Keratinocyte (primary cell): Measurements from ENCODE around the gene TPI1. TPM values are rescaled to one million over a fixed set of nuclear protein-coding genes. Genes with fewer than 3 reads are reported as not detected.
"Not testable (repeated sequence)": the region's sequence is repeated elsewhere in the genome, so short reads cannot be mapped to it uniquely, and the experiment has no call there.

ENCODE experiments used
- DNase-seq: peaks from one replicate; pipeline ENCODE4 v3.0.0-alpha.2; 2011; ENCODE audit warnings: low read depth, missing footprints, low spot score
- FAIRE-seq: peaks from 2 replicates; lab custom pipeline; 2011; peaks lifted over from hg19 to GRCh38; lab: Jason Lieb, UNC
- H2AFZ ChIP-seq: 2 replicates; pipeline ENCODE4 v1.6.0; 2012; ENCODE audit warnings: low read length, control low read depth, inconsistent platforms; ENCODE audit not compliant: control insufficient read depth
- H3K27ac ChIP-seq: 2 replicates; pipeline ENCODE4 v1.5.1; 2011; ENCODE audit warnings: low read length; ENCODE audit not compliant: control insufficient read depth, insufficient read depth
- H3K27me3 ChIP-seq: 3 replicates; pipeline ENCODE4 v1.6.0; 2011; ENCODE audit warnings: low read length; ENCODE audit not compliant: control insufficient read depth, insufficient read depth; ENCODE audit errors: extremely low read depth
- H3K36me3 ChIP-seq, 2 experiments: 2 replicates in 1 of 2; 3 replicates in 1 of 2; pipeline ENCODE4 v1.5.1; 2011; ENCODE audit warnings: low read length in 2 of 2, mild to moderate bottlenecking in 1 of 2; ENCODE audit not compliant: control insufficient read depth in 2 of 2, insufficient read depth in 2 of 2; ENCODE audit errors: extremely low read depth in 1 of 2
- H3K4me1 ChIP-seq: 3 replicates; pipeline ENCODE4 v1.5.1; 2011; ENCODE audit warnings: low read length; ENCODE audit not compliant: control insufficient read depth, insufficient read depth; ENCODE audit errors: extremely low read depth
- H3K4me2 ChIP-seq: 3 replicates; pipeline ENCODE4 v1.6.0; 2011; ENCODE audit warnings: low read depth, low read length; ENCODE audit not compliant: control insufficient read depth, insufficient read depth; ENCODE audit errors: extremely low read depth
- H3K4me3 ChIP-seq, 3 experiments: fragments of 200-600 bp in 1 of 3; sonication (generic) in 1 of 3; 2 replicates in 2 of 3; 3 replicates in 1 of 3; pipeline ENCODE4 v1.5.1; 2011 to 2016; ENCODE audit warnings: low read length in 3 of 3, mild to moderate bottlenecking in 3 of 3, control low read depth in 2 of 3, inconsistent platforms in 1 of 3, low read depth in 1 of 3, mixed read lengths in 1 of 3, mixed run types in 1 of 3, moderate library complexity in 1 of 3; ENCODE audit not compliant: control insufficient read depth in 2 of 3, insufficient read depth in 2 of 3; ENCODE audit errors: extremely low read depth in 1 of 3
- H3K79me2 ChIP-seq: 2 replicates; pipeline ENCODE4 v1.6.0; 2012; ENCODE audit warnings: low read length; ENCODE audit not compliant: control insufficient read depth, insufficient read depth
- H3K9ac ChIP-seq: 3 replicates; pipeline ENCODE4 v1.6.0; 2011; ENCODE audit warnings: low read length; ENCODE audit not compliant: control insufficient read depth, insufficient read depth; ENCODE audit errors: extremely low read depth
- H3K9me1 ChIP-seq: 3 replicates; pipeline ENCODE4 v1.6.0; 2011; ENCODE audit warnings: low read length; ENCODE audit not compliant: control insufficient read depth, insufficient read depth; ENCODE audit errors: extremely low read depth
- H3K9me3 ChIP-seq: 2 replicates; pipeline ENCODE4 v1.5.1; 2012; ENCODE audit warnings: low read depth, low read length; ENCODE audit not compliant: control insufficient read depth
- H4K20me1 ChIP-seq: 3 replicates; pipeline ENCODE4 v1.6.0; 2011; ENCODE audit warnings: low read length; ENCODE audit not compliant: control insufficient read depth, insufficient read depth; ENCODE audit errors: extremely low read depth
- EZH2 ChIP-seq: IDR thresholded peaks from one replicate; pipeline ENCODE4 v1.6.1; 2012; ENCODE audit warnings: inconsistent platforms, mild to moderate bottlenecking, low read length, moderate library complexity
- dilution Hi-C: fragments of 300-500 bp; cut with MboI; formaldehyde crosslinking; loops from one replicate; pipeline ENCODE4 v1.7.0; 2020; ENCODE audit warnings: low sequenced_read_pairs; ENCODE audit not compliant: extremely low pct_ligation_motif_present
- polyA plus RNA-seq, 5 experiments: library from polyadenylated mRNA; depleted of rRNA in 3 of 5; stranded (reverse) in 3 of 5; stranded (forward) in 1 of 5; unstranded in 1 of 5; fragments of >200 nt; gene quantifications; 1 replicate in 1 of 5; 2 replicates in 3 of 5; 3 replicates in 1 of 5; pipeline versions ENCODE4 v1.2.1 to v1.2.3, GENCODE V29; 2011 to 2012; ENCODE audit warnings: missing spikeins in 2 of 5, low read depth in 1 of 5, low replicate concordance in 1 of 5
- TF ChIP-seq, protein P1 (sequence below), 3 experiments: IDR thresholded peaks in 1 of 3; conservative IDR thresholded peaks in 1 of 3; optimal IDR thresholded peaks in 1 of 3; 2 replicates in 2 of 3; 3 replicates in 1 of 3; pipeline versions ENCODE3 to v1.5.1; 2011; ENCODE audit warnings: low read length in 3 of 3, mild to moderate bottlenecking in 3 of 3, moderate library complexity in 2 of 3, control low read depth in 1 of 3, inconsistent platforms in 1 of 3; ENCODE audit not compliant: insufficient read depth in 2 of 3; ENCODE audit errors: extremely low read depth in 1 of 3

Gene TPI1
- polyA plus RNA-seq, 1 donor (not counting 4 experiments of a cell fraction or from before 2014, with no cell fraction given), result 1,551 TPM

DNA sequence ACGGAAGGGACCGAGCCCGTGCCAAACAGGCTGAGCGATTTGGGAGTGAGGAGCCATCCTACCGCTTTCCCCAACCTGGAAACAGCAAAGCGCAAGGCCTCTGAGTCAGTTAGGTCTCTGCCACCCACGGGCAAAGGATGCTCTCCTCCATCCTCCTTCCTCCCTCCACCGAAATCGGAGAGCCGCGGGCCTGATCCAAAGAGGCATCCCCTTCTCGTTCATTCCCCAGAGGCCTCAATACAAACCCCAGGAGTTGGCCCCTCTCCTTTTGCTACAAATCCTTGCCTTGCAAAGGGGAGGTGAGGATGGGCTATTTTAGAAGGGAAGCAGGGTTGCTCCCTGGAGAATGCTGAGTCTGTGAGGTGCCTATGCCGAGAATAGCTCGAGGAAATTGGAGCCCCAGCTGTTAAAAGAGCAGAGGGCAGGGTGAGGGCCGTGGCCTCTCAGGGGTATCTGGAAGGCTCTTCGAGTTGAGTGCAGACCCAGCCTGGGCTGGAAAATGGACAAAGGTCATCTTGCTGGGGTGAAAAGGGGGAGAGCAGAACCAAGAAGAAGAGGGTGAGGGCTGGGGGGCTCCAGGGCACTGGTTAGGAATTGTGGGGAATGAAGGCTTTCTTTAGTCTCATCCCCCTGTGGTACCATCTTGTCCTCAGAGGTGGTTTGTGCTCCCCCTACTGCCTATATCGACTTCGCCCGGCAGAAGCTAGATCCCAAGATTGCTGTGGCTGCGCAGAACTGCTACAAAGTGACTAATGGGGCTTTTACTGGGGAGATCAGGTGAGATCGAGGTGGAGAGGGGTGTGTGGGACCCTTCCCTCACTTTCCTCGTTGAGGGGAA, 1.1 kb downstream of the TPI1 start:
- Histone ChIP-seq H2AFZ (no peak overlapping the region), H3K9me3 (no peaks in the 10 kb centered on the region), H3K79me2 (peaks cover 44% of the 10 kb centered on the region), H3K36me3 (peaks cover 23 to 27% of the 10 kb centered on the region in 2 experiments), H3K27me3 (no peaks in the 10 kb centered on the region), H3K4me3 (peak overlapping the region; percentile 87 to 93 (median 88)), H3K27ac (peak overlapping the region; percentile 62), H3K9me1 (no peaks in the 10 kb centered on the region), H3K4me1 (peaks cover 41% of the 10 kb centered on the region), H4K20me1 (peaks cover 25% of the 10 kb centered on the region), H3K9ac (peak overlapping the region; percentile 82), H3K4me2 (peak overlapping the region; percentile 97)
- DNase-seq (no peak), FAIRE-seq (no peak)
- dilution Hi-C loops, result no loop called here
- no peak for TF ChIP-seq EZH2
- TF ChIP-seq, protein P1, sequence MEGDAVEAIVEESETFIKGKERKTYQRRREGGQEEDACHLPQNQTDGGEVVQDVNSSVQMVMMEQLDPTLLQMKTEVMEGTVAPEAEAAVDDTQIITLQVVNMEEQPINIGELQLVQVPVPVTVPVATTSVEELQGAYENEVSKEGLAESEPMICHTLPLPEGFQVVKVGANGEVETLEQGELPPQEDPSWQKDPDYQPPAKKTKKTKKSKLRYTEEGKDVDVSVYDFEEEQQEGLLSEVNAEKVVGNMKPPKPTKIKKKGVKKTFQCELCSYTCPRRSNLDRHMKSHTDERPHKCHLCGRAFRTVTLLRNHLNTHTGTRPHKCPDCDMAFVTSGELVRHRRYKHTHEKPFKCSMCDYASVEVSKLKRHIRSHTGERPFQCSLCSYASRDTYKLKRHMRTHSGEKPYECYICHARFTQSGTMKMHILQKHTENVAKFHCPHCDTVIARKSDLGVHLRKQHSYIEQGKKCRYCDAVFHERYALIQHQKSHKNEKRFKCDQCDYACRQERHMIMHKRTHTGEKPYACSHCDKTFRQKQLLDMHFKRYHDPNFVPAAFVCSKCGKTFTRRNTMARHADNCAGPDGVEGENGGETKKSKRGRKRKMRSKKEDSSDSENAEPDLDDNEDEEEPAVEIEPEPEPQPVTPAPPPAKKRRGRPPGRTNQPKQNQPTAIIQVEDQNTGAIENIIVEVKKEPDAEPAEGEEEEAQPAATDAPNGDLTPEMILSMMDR (optimal IDR thresholded peaks at IDR 0.05 in 1 of 3, IDR thresholded peaks at IDR 0.05 in 1 of 3, conservative IDR thresholded peaks at IDR 0.05 in 1 of 3; ENCODE audit: extremely low read depth in 1 of 3, insufficient read depth in 2 of 3, low read length in 3 of 3), result peak in 2 of 3 experiments; percentile 24 to 31

DNA sequence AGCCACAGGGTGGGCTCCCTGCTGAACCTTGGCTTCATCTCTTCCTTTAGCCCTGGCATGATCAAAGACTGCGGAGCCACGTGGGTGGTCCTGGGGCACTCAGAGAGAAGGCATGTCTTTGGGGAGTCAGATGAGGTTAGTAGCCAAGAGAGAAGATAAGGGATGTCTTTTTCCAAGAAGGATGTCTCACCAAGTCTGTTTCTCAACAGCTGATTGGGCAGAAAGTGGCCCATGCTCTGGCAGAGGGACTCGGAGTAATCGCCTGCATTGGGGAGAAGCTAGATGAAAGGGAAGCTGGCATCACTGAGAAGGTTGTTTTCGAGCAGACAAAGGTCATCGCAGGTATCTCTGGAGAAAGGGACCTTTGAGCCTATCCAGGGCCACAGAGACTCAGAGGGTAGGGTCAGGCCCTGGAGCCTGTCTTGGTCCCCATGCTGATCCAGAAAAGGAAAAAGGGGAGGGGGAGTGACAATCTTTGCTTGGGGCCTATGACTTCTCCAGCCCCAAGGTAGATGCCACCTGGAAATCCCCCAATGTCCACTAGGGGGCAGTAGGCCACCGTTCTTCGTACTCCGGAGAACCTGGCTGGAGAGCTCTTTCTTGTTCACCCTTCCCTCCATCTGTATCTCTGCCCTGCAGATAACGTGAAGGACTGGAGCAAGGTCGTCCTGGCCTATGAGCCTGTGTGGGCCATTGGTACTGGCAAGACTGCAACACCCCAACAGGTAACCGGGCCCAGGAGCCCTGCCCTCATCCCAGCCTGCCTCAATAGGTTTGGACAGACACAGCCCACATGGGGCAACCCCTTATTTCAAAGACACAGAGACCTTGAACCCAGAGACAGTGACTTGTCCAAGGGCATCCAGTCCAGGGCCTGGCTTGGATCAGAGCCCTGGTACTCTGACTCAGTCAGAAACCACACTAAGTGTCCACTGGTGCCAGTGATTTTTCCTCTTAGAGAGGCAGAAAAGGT, 2.0 kb downstream of the TPI1 start:
- Histone ChIP-seq H3K79me2 (peaks cover 44% of the 10 kb centered on the region), H3K9ac (peak overlapping the region; percentile 82), H3K4me3 (peak overlapping the region; percentile 87 to 93 (median 88)), H3K4me2 (peak overlapping the region; percentile 97), H3K9me3 (no peaks in the 10 kb centered on the region), H3K27ac (peak overlapping the region; percentile 12), H3K36me3 (peaks cover 23 to 24% of the 10 kb centered on the region in 2 experiments), H2AFZ (no peak overlapping the region), H3K9me1 (no peaks in the 10 kb centered on the region), H3K4me1 (peaks cover 45% of the 10 kb centered on the region), H3K27me3 (no peaks in the 10 kb centered on the region), H4K20me1 (peaks cover 25% of the 10 kb centered on the region)
- dilution Hi-C loops, result no loop called here
- TF ChIP-seq EZH2, result no peak
- TF ChIP-seq, protein P1 (optimal IDR thresholded peaks at IDR 0.05 in 1 of 3, IDR thresholded peaks at IDR 0.05 in 1 of 3, conservative IDR thresholded peaks at IDR 0.05 in 1 of 3; ENCODE audit: extremely low read depth in 1 of 3, insufficient read depth in 2 of 3, low read length in 3 of 3), result peak; percentile 85 to 93 (median 90)
- peak; percentile 67 for FAIRE-seq
- no peak for DNase-seq

DNA sequence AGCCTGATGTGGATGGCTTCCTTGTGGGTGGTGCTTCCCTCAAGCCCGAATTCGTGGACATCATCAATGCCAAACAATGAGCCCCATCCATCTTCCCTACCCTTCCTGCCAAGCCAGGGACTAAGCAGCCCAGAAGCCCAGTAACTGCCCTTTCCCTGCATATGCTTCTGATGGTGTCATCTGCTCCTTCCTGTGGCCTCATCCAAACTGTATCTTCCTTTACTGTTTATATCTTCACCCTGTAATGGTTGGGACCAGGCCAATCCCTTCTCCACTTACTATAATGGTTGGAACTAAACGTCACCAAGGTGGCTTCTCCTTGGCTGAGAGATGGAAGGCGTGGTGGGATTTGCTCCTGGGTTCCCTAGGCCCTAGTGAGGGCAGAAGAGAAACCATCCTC, 3.0 kb downstream of the TPI1 start:
- H3K9me1 ChIP-seq, DNase-seq, H3K9ac ChIP-seq, H3K27me3 ChIP-seq, H2AFZ ChIP-seq, H3K4me2 ChIP-seq, H3K4me3 ChIP-seq, H3K27ac ChIP-seq, dilution Hi-C loops, FAIRE-seq, H3K9me3 ChIP-seq: not testable (repeated sequence)
- H3K36me3 ChIP-seq, result peaks cover 15 to 24% of the 10 kb centered on the region in 2 experiments
- peaks cover 25% of the 10 kb centered on the region for H4K20me1 ChIP-seq
- H3K4me1 ChIP-seq, result peaks cover 45% of the 10 kb centered on the region
- H3K79me2 ChIP-seq, result peaks cover 44% of the 10 kb centered on the region
